ENCODE data around the gene HSP90AA1. TPM values are rescaled to one million over a fixed set of nuclear protein-coding genes. Genes with fewer than 3 reads are reported as not detected.

HSP90AA1 gene
- total and polyA plus RNA-seq, 12 donors = 315 to 612 (median 451) TPM

- Histone ChIP-seq H3K27me3 (no peaks in the 10 kb centered on the region), H3K4me3 (no peak overlapping the region), H3K4me1 (peaks cover 0 to 6% (median 0%) of the 10 kb centered on the region in 9 donors), H3K36me3 (peaks cover 0 to 35% (median 6%) of the 10 kb centered on the region in 9 donors), H3K27ac (no peak overlapping the region), H3K9me3 (no peaks in the 10 kb centered on the region)
- ATAC-seq = peak in 2 of 8 donors; percentile 11 to 33
- 89 to 91% methylated on average over 31 of the region's 31 CpGs for WGBS, 2 donors
- TF ChIP-seq CTCF (IDR thresholded peaks at IDR 0.05) = no peak
- intact Hi-C loops (cut with DNase I) = loop anchor here in 1 of 10 donors (10.0 kb wide), 1 partner anchor 158 kb away; no protein-coding TSS in a partner anchor
- DNase-seq = no peak
Observed at GRCh38 chr14:102056694-102057442, 30.0 kb downstream of the HSP90AA1 start.

DNA sequence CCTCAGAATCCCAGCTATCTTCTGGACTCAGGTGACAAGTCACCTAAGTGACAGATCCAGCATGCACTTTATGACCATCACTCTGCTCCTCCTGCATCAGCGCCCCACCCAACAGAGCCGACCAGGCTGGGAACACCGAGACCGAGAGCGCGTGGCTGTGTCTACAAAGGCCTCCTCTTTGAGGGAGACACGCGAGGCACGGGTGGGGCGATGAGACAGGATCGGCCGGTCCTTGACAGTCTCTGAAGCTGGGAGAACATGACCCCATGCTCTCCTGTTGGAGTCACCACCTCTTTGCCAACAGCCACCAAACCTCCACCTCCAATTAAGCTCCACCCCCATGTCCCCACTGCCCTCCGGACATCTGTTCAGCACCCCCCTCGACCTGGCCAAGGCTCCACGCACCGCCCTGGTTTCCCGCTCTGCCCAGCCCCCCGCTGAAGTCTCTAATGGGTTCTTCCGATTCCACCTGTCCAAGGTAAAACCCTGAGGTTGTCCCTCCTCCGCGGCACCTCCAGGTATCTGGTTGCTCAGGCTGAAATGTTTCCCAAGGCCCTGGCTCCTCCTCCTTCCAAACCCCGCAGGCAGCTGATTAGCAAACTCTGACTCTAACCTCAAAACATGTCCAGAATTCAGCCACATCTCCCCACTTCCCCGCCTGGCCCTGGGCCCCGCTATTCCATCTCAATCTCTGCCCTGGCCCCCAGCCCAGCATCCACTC, 31.5 kb downstream of the HSP90AA1 start:
- H3K27me3 ChIP-seq = no peaks in the 10 kb centered on the region
- no peaks in the 10 kb centered on the region for H3K9me3 ChIP-seq
- 83 to 87% methylated on average over 24 of the region's 24 CpGs for WGBS, 2 donors
- no peak for TF ChIP-seq CTCF (IDR thresholded peaks at IDR 0.05)
- H3K4me1 ChIP-seq = peaks cover 0 to 3% (median 0%) of the 10 kb centered on the region in 9 donors
- peaks cover 0 to 50% (median 16%) of the 10 kb centered on the region in 9 donors for H3K36me3 ChIP-seq
- DNase-seq (no peak), ATAC-seq (no peak)
- H3K4me3 ChIP-seq = no peak overlapping the region
- intact Hi-C loops (cut with DNase I) = loop anchor here in 1 of 10 donors (10.0 kb wide), 1 partner anchor 159 kb away; no protein-coding TSS in a partner anchor
- no peak overlapping the region for H3K27ac ChIP-seq

DNA sequence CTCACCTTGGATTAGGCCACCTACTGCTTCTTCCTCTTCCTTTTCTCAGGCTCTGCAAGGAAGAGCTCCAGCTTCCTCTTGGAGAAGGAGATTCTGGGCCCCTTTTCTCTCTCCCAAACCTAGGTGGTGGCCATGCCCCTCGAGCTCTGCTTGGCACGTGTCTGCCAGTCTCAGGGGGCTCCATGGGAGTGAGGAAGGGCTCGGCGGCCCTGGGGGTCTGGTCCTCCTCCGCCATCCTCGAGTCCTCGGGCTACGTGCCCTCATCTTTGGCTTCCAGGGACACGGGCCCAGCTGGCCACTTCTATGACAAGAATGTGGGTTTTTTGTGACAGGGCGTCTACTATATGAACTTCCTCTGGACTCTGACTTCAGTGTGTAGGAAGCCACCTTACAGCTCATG, 34.3 kb downstream of the HSP90AA1 start:
- no peaks in the 10 kb centered on the region for H3K27me3 ChIP-seq
- no peak overlapping the region for H3K4me3 ChIP-seq
- peaks cover 6 to 79% (median 44%) of the 10 kb centered on the region in 9 donors for H3K36me3 ChIP-seq
- H3K9me3 ChIP-seq = no peaks in the 10 kb centered on the region
- no peak for DNase-seq
- H3K4me1 ChIP-seq = no peaks in the 10 kb centered on the region
- WGBS, 2 donors = 92 to 93% methylated on average over 10 of the region's 10 CpGs
- no peak for TF ChIP-seq CTCF (IDR thresholded peaks at IDR 0.05)
- no peak for ATAC-seq
- no peak overlapping the region for H3K27ac ChIP-seq
- intact Hi-C loops (cut with DNase I) = loop anchor here in 1 of 10 donors (10.0 kb wide), 1 partner anchor 162 kb away; no protein-coding TSS in a partner anchor

DNA sequence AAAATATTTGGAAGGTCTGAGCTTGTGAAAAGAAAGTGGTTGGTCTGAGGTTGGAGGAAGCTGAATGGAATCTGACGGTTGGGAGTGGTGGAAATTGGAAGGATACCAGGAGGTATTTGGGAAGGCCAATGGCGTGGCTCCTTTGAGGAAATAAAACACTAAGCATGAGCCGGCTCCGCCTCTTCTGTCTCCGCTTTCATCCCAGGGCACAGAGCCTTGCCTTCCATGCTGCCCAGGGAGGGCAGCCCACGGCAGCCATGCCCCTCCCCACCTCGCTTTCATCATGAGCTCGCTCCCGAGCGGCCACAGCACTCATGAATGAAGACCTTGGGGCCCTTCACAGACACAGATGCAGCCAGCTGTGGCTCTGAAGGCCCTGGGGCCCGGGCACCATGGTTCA, 36.2 kb downstream of the HSP90AA1 start:
- intact Hi-C loops (cut with DNase I) = loop anchor here in 1 of 10 donors (10.0 kb wide), 1 partner anchor 164 kb away; no protein-coding TSS in a partner anchor
- Histone ChIP-seq H3K4me1 (peaks cover 0 to 14% (median 9%) of the 10 kb centered on the region in 9 donors), H3K27me3 (no peaks in the 10 kb centered on the region), H3K9me3 (no peaks in the 10 kb centered on the region), H3K36me3 (peaks cover 6 to 97% (median 45%) of the 10 kb centered on the region in 9 donors), H3K27ac (no peak overlapping the region), H3K4me3 (no peak overlapping the region)
- ATAC-seq (no peak), DNase-seq (no peak)
- 65 to 73% methylated on average over 11 of the region's 11 CpGs for WGBS, 2 donors
- TF ChIP-seq CTCF (IDR thresholded peaks at IDR 0.05) = no peak

Measured in heart right ventricle (tissue), 16 donors.